HG02642 (cell line): ENCODE data around the gene CD58.
A peak's percentile ranks its signal among the peaks of the same experiment; 100 is the strongest.

Experiments
- ATAC-seq: cut with Tn5 transposase; IDR thresholded peaks from one replicate; pipeline ENCODE4 v1.9.1; 2021; ENCODE audit warnings: mild to moderate bottlenecking; ENCODE audit not compliant: unreplicated experiment, poor library complexity

The CD58 gene

DNA sequence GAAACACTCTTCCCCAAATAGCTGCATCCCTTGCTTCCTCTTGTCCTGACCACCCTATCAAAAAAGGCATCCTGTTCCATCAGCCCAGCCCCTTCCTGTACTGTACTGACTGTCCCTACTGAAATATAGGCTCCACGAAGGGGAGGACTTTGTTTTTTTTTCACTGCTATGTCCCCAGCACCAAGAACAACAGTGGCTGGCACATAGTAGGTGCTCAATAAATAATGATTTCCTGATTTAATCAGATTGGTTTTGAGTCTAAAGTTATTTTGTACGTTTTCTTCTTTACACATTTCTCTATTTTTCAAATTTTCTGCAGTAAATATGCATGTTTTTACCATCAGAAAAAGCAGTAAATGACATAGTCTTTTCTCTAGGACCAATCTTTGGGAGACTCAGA, 73.9 kb downstream of the CD58 start:
- ATAC-seq = no peak

DNA sequence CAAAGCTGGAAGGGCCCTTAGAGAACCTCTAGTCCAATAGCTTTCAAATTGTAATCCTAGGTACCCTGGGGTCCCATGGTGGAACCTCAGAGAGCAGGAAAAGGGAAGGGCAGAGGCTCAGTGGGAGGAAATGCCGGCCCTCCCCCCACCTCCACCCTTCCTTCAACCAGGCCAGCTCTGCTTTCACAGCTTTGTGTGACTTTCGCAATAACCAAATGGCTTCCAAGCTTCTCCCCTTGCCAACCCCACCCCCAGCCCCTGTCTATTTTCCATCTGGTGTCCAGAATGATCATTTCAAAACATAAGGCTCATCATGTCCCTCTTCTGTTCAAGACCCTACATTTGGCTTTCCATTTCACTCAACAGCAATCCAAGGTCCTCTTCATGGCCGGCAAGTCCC, 74.4 kb downstream of the CD58 start:
- ATAC-seq = no peak

DNA sequence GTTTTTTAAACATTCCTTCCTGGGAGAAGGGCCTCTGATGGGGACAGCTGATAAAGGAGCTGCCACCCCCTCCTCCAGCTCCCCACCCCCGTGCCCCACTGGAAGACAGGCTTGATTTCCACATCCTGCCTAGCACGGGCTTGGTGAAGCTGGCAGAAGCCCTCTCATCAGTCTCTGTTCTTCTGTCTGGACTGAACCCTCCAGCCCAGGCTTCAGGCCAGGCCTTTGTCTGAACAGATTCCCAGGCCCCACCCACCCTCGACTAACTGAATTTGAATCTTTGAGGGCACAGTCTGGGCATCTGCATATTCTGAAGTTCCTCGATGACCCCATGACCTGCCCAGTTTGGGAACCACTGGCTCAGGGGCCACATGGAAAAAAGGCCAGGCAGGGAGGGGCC, 75.3 kb downstream of the CD58 start:
- no peak for ATAC-seq

DNA sequence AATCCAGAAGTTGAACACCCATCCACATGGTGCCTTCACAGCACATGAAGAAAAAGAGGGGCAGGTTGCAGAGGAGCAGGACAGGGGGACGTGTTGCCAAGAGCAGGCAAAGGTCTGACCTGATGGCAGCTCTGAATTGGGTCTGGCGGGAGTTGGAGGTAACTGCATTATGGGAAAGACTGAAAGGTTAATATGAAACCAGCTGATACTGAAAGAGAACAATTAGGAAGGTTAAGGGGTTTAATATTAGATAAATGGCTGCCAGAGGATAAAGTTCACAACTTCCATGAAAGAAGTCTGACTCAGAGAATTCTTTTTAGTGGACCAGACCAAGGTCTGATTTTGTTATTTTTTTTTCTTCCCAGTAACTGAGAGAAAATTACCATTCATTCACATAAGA, 76.1 kb downstream of the CD58 start:
- ATAC-seq = no peak

DNA sequence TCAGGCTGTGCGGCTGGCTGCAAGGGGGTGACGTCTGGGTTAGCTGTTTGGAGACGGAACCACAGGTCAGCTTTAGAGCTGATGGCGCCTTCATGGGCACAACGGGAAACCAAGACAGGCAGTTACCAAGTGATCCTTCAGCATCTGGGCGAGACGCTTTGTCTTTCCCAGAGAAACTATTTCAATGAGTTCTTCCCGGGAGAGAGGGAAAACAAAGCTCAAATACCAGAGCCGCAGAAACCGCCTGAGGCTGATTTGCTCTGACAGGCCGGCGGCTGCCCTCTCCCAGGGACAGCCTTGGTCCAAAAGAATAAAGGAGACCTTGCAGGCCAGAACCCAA, 76.5 kb downstream of the CD58 start:
- no peak for ATAC-seq

DNA sequence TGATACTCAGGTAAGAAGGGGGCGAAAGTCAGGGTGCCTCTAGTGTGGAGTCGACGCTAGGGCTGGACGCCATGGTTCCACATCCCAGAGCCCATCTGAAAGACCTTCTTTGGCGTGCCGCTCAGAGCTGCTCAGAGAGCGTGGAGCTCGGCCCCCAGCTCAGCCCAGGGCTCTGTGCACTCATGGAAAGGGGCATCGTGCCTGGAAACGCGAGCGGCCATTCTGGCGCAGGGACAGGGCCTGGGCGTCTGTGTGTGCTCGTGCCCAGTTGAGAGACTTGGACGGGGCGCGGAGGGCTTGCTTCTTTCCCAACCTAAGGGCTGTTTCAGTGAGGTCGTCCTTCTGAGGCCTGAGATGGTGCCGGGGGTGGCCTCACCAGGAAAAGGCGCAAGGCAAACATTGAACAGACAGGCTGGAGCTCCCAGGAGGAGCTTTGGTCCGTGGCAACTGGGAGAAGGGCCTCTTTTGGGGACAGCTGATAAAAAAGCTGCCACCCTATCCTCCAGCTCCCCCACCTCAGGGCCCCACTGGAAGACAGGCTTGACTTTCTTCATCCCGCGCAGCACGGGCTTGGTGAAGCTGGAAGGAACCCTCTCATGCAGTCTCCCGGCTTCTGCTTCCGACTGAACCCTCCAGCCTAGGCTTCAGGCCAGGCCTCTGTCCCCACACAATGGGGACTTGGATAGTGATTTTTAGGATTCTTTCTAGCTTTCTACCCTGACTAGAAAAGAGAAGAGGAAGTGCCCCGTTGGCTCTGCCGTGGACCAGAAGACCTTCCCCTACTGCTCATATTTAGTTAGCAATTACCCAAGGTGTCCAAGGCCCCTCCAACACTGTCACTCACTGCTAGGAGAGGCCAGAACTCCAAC, 77.1 kb downstream of the CD58 start:
- ATAC-seq = no peak

DNA sequence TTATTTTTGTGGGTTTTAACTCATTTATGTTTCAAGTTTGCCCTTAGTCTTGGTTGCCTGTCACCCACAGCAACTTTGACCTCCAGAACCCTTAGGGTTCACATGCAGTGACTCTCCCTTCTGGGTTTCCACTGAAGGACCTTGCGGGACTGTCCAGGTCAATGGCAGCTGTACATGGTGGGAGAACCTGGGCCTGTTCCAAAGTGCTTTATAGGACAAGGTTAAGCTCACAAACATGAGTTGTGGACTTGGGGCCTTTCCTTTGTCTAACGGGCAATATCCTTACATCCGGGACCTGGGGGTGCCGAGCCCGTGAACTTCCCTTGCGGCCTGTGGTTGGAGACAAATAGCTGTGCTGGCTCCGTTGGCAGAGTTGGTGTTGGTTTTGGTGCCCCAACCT, 77.8 kb downstream of the CD58 start:
- no peak for ATAC-seq

DNA sequence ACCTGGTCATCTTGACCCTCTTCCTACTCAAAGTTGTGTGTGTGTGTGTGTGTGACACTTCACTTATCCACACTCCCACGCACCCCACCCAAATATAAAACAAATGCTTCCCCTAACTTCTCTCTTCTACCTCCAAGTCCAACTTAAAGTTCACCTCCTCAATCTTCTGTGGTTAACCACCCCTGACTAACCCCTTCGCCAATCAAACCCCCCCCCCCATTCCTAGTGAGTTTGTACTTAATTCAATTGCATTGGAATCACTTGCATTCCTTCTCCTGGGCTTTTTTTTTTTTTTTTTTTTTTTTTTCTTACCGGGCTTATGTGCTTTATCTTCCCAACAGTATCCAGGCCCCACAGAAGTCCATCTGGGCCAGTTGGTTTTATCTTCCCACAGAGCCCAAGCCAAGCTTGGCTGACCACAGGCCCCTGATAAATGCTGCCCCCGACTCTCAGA, 78.4 kb downstream of the CD58 start:
- no peak for ATAC-seq

DNA sequence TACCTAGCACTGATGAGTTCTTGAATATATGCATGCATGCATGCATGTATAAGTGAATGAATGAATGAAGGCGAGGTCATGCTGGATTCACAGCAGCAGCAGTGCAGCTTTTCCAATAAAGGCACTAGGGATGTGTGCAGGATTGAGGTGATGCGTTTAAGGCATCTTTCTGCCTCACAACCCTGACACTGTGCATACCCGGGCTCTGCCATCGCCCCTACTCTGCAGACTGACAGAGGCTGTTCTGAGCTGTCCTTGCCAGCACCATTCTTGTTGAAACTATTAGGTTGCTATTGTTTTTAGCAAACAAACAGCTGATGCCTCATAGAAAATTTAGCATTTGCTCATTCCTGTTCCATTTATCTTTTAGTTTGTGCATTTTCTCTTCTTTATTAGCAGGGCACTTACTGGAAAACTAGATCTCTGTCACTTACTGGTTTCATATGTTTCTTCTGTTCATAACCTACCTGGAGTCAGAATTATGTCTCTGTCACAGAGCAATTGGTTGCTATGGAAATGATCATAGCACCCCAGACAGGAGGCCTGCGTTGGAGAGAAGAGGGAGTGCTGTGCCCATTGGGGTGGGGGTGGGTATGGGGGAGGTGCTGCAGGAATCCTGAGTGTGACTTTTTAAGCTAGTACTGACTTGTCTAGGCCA, 79.0 kb downstream of the CD58 start:
- ATAC-seq = no peak

DNA sequence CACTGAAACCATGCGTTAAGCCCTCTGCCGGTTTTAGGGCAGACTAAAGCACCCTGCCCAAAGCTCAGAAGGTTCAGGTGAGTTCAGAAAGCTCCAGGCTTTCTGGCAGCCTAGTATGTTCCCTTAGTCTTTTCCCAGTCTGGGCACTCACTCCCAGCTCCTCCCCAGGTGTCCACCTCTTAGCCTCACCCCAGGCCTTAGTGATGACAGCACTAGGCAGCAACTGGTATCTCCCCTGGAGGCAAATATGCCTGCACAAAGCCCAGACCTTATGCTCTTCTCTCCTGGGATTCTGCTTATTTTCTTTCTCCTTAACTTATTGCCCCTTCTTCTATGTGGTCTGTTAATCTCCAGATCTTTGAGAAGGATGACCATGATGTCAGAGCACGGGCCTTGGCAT, 80.2 kb downstream of the CD58 start:
- ATAC-seq = no peak

DNA sequence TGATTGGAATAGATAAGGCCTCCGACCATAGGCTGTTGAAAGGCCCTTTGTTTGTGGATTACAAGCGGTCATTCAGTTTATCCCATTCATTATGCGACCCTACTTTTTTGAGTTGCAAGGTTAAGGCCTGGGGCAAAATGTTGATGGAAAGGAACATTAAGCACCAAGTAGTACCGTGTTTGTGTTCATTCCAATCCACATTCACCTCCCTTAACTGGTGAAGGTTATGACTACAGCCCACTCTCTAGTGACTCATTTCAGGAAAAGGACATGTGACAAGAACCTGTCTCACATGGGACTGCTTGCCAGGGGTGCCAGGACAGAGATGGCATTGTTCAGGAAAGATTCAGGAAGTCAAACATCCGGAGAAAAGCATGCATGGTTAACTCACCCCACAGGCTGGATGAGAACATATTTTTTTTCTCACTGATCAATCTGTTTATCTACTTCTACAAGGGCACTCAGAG, 81.6 kb downstream of the CD58 start:
- ATAC-seq = no peak

DNA sequence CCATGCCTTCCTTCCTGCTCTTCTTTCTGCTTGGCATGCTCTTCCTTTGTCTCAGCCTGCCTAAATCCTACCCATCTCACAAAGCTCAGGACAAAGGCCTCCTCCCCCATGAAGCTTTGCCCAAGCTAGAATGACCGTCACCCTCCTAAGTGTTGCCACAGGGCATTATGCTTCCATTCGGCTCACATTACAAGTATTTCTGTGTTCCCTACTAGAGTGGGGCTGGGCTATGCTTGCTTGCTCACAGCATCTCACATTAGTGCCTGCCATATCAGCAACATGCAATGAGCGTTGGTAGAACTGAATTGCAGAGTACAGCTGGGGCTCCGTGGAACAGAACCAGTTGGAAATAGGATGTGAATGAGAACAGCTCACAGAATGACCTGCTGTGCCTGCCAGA, 82.8 kb downstream of the CD58 start:
- ATAC-seq = no peak

DNA sequence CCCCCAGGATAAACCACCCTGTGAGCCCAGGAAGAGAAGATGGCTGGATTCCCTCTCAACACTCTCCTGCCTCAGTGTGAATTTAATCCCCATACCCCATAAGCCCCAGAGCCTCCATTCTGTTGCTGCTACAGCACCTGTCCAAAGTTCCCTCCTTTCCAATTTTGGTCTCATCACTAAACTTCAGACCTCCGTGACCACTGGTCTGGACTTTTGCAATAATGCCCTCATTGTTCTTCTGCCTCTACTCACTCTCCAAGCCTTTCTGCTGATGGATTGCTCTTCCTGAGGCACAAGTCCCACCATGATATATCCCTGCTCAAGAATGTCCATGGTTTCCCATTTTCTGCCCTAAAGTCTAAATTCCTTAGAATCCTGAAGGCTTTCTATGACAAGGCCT, 83.2 kb downstream of the CD58 start:
- no peak for ATAC-seq

DNA sequence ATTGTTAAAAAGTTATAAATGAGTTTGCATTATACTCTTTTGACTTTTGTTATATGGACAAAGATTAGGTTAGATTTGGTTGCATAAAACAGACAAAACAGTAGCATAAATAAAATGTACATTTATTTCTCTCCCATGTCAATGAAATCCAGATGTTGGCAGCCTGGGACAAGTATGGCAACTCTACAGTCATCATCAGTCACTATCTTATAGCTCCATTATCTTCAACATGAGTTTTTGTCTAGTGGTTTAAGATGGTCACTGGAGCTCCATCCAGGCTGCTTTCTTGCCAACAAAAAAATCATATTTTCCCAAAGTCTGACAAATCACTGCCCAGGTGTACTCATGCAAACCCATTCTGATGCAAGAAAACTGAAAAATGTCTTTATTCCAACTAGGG, 83.8 kb downstream of the CD58 start:
- ATAC-seq = no peak

DNA sequence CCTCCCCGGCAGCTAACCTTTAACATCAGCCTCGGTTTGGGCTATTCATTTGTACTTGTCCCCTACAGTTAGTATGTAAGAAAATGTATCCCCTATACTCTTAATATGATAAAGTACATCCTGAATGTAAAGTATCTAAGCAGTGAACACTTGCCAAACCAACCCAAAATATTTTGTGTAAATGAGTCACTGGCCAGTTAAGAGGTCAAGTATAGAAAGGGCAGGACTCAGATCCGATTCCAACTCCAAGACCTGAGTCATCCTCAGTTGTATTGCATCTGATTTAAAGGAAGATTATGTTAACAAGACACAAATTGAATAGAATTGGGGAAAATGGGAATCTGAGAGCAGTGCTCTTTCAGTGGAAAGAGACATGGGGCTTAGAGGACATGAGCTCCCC, 84.4 kb downstream of the CD58 start:
- ATAC-seq = no peak

DNA sequence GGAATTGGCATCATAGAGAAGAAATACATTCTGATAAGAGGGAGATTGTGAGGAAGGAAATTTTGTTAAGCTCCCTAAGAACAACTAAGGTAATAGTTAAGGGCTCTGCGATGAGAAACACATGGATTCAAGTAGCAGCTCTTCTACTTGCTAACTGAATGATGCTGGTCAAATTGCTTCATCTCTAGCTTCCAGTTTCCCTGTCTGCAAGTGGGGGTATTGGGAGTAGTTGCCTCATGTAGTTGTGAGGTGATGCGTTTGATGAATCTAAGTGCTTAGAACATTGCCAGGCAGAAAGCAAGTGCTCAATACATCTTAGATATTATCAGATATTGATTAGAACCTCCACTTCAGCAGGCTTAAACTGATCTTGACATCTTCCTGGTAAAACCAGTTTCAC, 84.8 kb downstream of the CD58 start:
- no peak for ATAC-seq

DNA sequence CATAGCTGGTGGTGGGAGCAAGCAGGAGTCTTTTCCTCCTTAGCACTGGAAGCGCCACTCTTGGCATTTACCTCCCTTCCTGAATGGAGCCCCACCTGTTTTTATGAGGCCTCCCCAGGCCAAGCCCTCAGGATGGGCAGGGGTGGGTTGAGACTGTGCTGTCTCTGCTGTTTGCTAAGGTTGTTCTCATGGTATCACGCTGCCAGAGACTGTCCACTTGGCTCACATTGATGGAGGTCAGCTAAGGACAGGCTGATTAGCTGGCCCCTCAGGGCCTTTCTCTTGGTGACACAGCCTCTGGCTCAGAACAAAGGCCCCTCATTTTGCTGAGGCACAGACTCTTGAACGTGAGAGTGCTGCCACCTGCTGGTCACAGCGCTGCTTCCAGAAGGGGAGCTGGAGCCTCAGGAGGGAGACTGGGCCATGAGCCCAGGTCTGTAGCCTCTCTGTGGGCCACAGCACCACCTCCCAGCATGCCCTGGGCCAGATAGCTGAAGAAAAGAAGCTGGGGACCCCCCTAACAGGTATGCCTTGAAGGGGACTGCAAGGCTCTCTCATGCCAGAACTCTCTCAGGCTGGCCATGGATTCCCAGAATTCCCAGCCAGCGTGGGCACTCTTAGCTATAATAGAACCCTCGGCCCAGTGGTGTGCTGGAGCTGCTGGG, 85.6 kb downstream of the CD58 start:
- ATAC-seq = peak; percentile 84

DNA sequence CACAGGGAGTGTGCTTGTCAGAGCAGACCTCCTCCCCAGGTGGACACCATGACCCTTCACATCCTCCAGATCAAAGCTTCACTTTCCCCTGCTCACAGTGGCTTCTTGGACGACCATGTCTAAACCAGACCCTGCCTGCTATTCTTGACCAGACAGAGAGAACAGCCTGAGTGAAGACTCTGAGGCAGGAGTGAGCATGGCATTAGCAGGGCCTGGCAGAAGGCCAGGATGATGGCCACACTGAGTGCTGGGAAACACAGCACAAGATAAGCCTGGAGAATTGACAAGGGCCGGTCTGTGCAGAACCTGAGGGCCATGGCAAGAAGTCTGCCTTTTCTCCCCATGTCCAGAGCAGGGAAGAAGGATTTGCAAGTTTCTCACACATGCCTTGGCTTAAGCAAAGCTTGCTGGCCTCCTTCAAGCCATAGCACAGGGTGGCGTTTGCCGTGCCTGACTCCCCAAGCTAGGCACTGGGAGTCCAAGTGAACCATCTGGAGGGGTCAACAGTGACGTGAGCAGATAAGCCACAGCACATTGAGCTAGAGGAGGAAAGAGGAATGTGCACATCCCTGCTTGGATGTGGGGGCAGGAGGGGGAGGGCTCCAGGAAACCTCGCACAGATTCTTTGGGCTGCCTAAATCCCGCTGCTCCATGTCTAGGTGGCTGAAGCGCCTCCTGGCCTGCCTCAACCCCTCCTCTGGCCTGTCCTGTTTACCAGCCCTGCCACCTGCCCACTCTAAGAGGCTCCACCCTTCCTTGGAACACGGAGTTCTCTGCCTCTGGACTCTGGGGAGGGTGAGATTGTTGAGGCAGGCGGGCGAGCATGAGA, 87.1 kb downstream of the CD58 start:
- ATAC-seq = no peak

DNA sequence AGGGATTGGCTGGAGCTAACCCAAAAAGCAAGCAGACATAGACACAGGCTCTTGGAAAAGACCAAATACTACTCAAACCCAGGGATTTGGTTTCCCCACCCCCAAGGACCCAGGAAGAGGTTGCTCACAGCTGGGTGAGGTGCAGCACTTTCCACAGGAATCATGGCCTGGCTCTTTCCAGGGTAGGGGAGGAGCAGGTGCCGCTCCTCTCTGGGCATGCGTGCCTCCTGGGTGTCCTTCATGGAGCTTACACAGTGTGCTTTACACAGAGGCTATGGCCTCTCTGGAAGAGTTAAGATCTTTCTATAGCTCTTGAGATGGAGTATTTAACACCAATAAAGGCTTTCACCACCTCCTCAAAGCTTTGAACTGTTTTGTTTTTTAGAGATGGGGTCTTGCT, 88.3 kb downstream of the CD58 start:
- ATAC-seq = no peak

DNA sequence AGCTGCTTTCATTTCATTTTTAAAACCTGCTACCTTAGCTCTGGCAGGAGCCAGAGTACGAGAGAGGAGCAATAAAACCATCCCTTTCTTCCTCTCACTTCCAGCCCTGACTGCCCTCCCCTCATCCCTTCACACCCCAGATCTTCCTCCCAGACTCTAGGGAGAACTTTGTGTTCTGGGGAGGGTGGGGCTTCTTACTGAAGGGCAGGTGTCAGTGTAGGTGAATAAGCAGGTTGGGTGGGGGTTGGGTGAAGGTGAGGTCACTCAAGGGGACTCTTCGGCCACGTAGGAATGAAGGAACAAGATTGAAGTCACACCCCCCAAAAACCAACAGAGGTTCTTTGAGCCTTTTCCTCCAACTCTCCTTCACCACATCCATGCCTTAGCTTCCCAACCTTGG, 88.9 kb downstream of the CD58 start:
- ATAC-seq = no peak

DNA sequence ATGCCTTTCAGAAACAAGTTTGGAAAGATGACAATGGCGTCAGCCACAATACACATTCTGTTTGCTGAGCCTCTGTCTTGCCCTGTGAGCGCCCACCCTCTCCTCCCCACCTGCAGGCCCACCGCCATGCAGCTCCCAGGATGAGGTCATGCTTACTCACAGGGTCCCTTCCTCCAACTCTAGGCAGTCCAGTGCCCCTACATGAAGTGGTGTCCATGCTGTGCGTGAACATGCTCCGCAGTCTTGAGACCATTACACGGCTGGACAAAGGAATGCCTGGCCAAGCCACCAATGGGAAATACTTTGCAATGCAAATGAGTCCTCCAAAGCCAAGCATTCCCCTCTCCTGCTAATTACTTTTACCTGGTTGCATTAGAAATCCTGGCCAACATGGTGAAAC, 92.2 kb downstream of the CD58 start:
- no peak for ATAC-seq
